Mammary epithelial cell (primary cell): ENCODE results near the gene ADAM12.

Experiments used
- CTCF ChIP-seq, 2 donors: IDR thresholded peaks in 1 of 2; conservative IDR thresholded peaks in 1 of 2; 2 replicates each; pipeline ENCODE4 v1.5.1; 2011 to 2012; ENCODE audit warnings: inconsistent platforms in 2 of 2, low read length in 2 of 2, mild to moderate bottlenecking in 2 of 2, control low read depth in 1 of 2, low read depth in 1 of 2; ENCODE audit not compliant: insufficient read depth in 1 of 2; ENCODE audit errors: extremely low read depth in 1 of 2
- EZH2 ChIP-seq: IDR thresholded peaks from 2 replicates; pipeline ENCODE4 v1.6.1; 2012; ENCODE audit warnings: low read length, inconsistent platforms, borderline replicate concordance

GRCh38 chr10:126101736-126102135, 286.5 kb downstream of the ADAM12 start:
- TF ChIP-seq EZH2 (no peak), CTCF (conservative IDR thresholded peaks at IDR 0.05 in 1 of 2, IDR thresholded peaks at IDR 0.05 in 1 of 2; ENCODE audit: extremely low read depth in 1 of 2, insufficient read depth in 1 of 2, low read depth in 1 of 2, low read length in 2 of 2) (no peak)
